Peyer's patch (tissue), 4 donors: ENCODE data around the gene CHRDL2.

Experiments used
- CTCF ChIP-seq, 6 experiments: fragments of 450-650 bp in 4 of 6; fragments of 200-600 bp in 2 of 6; sonication (generic) in 1 of 6; IDR thresholded peaks; one replicate each; pipeline ENCODE4 v1.5.1; 2017 to 2019; ENCODE audit warnings: antibody characterized with exemption in 6 of 6, mild to moderate bottlenecking in 3 of 6, moderate library complexity in 1 of 6
- POLR2A ChIP-seq, 2 donors: fragments of 450-650 bp; IDR thresholded peaks; one replicate each; pipeline ENCODE4 v1.5.1; 2017; ENCODE audit warnings: antibody characterized with exemption in 2 of 2, mild to moderate bottlenecking in 2 of 2, moderate library complexity in 2 of 2

- TF ChIP-seq CTCF (IDR thresholded peaks at IDR 0.05), result no peak
- no peak for TF ChIP-seq POLR2A (IDR thresholded peaks at IDR 0.05)
Observed at GRCh38 chr11:74695705-74696280, 35.4 kb downstream of the CHRDL2 start.
